Ureter (tissue), 1 donor: Measurements from ENCODE around the gene ARHGAP26. TPM values are rescaled to one million over a fixed set of nuclear protein-coding genes. Genes with fewer than 3 reads are reported as not detected.

Experiments
- DNase-seq: peaks from one replicate; pipeline ENCODE4 v3.0.0-alpha.2; 2020; ENCODE audit warnings: low spot score
- total RNA-seq: library from RNA; stranded (reverse); gene quantifications from one replicate; pipeline ENCODE4 v1.2.4, GENCODE V29; 2023
- donor health status: DM: yes; HTN: yes; CAD: no.

ARHGAP26 gene
- total RNA-seq, 1 donor from 2014 or later: 46.9 TPM

GRCh38 chr5:143204474-143205246 is 434.5 kb downstream of the ARHGAP26 start:
- no peak for DNase-seq

- DNase-seq: no peak
Observed at GRCh38 chr5:143205386-143205785, 435.2 kb downstream of the ARHGAP26 start.

DNA sequence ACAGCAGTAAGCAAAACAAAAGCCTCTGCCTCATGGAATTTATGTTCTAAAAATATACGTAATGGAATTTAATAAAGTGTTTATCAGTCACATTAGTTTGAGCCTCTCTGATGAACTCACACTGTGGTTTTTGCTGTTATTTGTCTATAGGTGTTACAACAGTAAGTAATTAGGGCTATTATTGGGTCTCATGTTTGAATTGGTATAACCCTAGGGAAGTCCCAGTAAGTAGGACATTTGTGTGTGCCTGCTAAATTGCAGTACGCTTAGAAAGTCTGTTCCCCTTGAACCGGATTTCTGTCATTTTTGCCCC is 435.7 kb downstream of the ARHGAP26 start:
- DNase-seq: no peak

GRCh38 chr5:143206196-143207053 is 436.2 kb downstream of the ARHGAP26 start:
- DNase-seq: no peak

DNA sequence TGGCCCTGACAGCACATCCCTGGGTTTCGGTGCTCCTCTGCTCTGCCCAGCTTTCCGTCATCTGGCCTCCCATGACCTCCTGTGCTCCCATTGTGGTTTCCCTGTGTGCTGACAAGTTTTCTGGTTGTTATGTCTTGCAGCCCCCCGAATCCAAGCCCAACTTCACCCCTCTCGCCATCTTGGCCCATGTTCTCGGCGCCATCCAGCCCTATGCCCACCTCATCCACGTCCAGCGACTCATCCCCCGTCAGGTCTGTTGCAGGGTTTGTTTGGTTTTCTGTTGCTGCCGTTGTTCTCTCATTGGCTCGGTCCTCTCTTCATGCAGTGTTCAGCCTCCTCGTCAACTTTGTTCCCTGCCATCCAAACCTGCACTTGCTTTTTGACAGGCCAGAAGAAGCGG is 436.9 kb downstream of the ARHGAP26 start:
- DNase-seq: no peak

DNA sequence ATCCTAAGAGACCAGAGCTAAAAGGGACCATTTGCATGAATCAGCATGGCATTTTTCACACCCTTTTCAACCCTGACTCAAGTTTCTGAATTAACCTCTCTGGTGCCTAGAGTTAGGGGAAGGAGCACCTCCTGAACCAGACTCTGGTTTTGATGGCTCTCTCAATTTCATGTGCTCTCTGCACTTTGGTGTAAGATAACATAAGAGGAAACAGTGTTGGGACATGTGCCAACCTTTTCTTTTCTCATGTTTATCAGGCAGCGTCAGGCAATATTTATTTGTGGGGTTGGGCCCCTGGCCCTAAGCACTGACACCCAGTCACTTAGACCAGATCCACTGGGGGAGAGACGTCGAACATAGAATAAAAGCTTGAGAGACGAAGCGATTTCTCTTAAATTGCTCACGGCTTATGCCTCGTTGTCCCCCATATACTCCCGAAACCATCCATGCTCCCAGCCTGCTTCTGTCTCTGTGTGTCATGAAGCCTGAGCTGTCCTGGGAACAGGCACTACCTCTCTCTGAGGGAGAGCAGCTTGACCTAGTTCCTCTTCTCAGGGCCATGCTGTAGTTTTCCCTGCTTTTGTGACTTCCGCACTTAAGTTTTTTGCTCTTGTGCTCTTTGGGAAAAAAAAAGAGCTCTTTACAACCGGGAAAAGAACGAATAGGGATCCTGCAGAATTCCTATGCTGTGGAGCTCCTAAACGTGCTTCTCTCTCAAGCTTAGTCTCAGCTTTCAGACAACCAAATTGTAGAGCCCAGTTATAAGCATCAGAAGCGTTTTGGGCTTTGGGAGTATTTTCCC is 437.6 kb downstream of the ARHGAP26 start:
- no peak for DNase-seq

DNA sequence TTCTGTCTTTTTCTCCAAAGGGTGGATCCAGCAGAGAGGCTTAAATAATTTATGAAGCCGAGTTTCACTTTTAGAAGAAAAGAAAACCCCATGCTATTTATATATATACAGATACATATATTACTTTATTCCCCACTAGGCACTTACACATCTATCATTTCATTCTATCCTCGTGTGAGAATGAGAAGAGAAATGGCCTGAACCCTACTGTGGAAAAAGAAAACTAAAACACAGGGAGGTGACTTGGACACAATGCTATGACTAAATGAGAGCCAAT is 438.1 kb downstream of the ARHGAP26 start:
- DNase-seq: no peak

- DNase-seq: no peak
Observed at GRCh38 chr5:143208781-143209510, 438.8 kb downstream of the ARHGAP26 start.

GRCh38 chr5:143209881-143210395 is 439.8 kb downstream of the ARHGAP26 start:
- no peak for DNase-seq

DNA sequence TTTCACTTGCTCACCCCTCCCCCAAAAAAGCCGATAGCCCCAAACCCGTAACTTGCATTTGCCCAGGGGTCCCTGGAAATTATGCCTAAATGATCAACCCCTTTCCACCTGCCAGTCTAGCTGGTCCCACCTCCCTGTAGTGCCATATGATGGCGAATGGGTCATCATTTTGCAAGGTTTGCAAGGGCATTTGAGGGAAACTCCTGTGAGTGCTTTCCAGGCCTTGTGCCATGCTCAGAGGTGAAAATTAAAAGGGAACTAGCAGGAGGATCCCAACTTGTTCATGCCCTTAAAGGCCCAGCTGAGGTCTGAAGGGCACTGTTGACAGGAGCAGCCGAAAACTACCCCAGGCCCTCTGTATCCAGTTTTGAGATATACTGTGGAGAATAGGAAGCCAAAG is 440.4 kb downstream of the ARHGAP26 start:
- no peak for DNase-seq

DNA sequence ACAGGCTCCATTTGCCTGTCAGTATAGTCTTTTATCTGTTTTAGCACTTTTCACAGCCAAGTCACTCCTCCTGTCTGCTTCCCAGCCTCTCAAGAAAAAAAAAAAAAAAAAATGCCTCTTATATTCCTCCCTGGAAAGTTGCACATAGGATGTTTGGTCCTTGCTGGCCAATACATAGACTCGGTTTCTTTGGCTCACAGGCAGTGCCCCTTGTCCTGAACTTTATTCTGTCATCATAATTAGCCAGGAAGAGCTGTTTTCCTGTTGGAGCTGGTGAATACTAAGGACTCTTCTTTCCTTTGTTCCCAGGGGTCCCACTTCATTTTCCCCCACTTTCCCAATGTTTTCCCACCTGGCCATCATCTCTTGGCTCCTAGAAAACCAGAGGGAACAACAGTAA is 442.1 kb downstream of the ARHGAP26 start:
- no peak for DNase-seq

DNA sequence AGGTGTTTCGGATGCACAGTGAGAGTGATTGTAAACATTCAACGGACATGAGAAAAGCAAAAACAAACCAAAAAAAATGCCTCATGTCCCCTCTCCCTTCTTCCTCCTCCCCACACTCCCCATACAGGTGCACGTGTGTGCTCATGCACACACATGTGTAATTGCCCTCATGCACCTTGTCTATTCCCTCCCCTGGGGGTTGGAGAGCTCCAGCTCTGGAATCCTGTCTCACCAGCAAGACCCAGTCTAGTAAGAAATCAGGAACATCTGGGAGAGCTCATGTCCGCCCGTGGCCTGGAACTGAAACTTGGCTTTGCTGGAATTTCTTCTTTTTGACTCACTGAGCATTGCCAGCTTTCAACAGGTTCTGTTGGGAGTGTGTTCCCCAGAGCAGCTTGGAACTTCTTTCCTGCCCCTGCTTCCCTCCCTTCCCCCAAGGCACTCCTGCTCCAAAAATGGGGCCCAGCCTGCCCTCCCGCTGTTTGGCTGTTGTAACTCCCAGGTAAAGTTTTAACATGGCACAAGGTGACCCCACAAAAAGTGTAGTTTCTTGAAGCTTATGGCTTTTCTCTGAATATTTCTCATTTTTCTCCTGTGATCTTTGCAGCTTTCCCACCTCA is 443.2 kb downstream of the ARHGAP26 start:
- DNase-seq: no peak

DNA sequence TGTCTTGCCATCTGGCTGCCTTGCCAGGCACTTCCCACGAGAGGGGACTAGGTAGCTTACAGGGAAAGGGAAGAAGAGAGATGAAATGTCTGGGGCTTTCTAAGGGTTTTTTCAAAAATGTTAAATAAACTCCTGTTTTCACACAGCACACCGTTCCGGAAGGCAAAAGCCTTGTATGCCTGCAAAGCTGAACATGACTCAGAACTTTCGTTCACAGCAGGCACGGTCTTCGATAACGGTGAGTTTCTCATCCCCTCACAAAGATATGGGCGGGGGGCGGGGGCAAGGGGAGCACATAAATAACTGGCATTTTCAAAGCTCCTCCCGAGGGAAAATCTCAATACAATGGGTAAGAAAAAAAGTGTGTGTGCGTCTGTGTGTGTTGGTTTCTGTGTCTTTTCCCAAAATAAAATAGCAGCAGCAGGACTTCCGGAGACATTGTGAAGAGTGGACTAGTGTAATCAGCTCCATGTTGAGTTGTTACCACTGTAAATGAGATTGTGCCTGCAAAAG is 443.7 kb downstream of the ARHGAP26 start:
- DNase-seq: no peak

- DNase-seq: no peak
Observed at GRCh38 chr5:143214458-143214857, 444.3 kb downstream of the ARHGAP26 start.

- DNase-seq: no peak
Observed at GRCh38 chr5:143214890-143215289, 444.7 kb downstream of the ARHGAP26 start.

- no peak for DNase-seq
Observed at GRCh38 chr5:143215690-143216089, 445.5 kb downstream of the ARHGAP26 start.

- no peak for DNase-seq
Observed at GRCh38 chr5:143216211-143216610, 446.0 kb downstream of the ARHGAP26 start.

GRCh38 chr5:143217065-143217803 is 447.1 kb downstream of the ARHGAP26 start:
- no peak for DNase-seq

GRCh38 chr5:143217804-143218160 is 447.6 kb downstream of the ARHGAP26 start:
- no peak for DNase-seq

DNA sequence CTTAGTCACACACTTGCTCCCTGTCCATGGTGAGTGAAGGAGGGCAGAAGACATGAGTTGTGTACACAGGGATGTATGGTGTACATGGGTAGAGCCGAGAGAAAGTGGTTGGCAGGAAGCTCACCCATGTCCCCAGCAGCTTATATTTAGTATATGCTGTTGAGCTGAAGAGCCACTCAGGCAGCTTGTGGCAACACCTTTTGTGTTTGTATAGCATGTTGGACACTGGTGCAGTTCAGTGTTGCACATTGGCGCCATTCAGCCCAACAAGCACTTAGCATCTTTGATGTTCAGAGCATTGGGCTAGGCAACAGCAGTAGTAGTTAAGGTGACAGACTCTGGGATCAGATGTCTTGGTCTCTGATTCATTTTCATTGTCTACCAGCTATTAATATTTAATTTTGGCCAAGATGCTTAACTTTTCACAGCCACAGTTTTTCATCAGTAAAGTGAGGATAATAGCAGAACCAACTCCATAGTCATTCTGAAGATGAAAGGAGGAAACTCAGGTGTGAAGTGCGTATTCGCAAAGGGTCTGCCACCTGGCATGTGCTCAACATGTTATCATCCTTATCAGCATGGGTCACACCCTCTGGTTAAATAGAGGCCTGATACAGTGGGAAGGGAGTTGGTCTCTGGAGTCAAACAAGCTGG is 448.5 kb downstream of the ARHGAP26 start:
- no peak for DNase-seq
